ENCODE measurements around the gene SLC10A7.

GRCh38 chr4:146510942-146511341, 10.8 kb downstream of the SLC10A7 start:
- TF ChIP-seq CTCF (IDR thresholded peaks at IDR 0.05) (no peak), POLR2A (IDR thresholded peaks at IDR 0.05) (no peak)

All from adrenal gland (tissue), 5 donors.